Retinal pigment epithelial cell (primary cell): ENCODE results near the gene CTU1.

Experiments
- DNase-seq: peaks from one replicate; pipeline ENCODE4 v3.0.0-alpha.2; 2010; ENCODE audit warnings: low read depth
- H3K4me3 ChIP-seq: 2 replicates; pipeline ENCODE4 v1.5.1; 2011; ENCODE audit warnings: mild to moderate bottlenecking, low read length, control low read depth, moderate library complexity
- TF ChIP-seq, protein P1 (sequence below): conservative IDR thresholded peaks from 2 replicates; pipeline ENCODE4 v1.5.1; 2011; ENCODE audit warnings: low read depth, low read length, control low read depth, inconsistent platforms

Gene CTU1

DNA sequence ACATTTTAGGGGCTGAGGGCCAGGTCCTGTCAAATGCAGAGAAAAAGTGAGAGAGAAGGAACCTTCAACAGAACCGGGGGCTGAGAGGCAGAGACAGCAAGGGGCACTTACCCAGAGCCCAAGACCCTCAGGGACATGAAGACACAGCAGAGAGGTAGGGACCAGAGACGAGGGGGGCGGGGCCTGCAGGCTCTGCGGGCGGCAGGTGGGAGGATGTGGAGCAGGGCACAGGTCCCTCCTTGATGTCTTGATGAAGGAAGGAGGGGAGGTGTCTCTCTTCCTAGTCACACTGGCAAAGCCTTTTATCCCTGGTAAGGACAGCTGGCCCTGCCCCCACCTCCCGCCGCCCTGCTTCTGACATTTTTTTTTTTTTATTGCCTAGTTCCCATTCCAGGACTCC, 25.6 kb downstream of the CTU1 start, which contains the start of gene KLK14:
Gene KLK14 (minus strand): TSS at position 277 of the 400 bp plus-strand sequence. CDS start 273 bp downstream, at position 4.
- TF ChIP-seq, protein P1, sequence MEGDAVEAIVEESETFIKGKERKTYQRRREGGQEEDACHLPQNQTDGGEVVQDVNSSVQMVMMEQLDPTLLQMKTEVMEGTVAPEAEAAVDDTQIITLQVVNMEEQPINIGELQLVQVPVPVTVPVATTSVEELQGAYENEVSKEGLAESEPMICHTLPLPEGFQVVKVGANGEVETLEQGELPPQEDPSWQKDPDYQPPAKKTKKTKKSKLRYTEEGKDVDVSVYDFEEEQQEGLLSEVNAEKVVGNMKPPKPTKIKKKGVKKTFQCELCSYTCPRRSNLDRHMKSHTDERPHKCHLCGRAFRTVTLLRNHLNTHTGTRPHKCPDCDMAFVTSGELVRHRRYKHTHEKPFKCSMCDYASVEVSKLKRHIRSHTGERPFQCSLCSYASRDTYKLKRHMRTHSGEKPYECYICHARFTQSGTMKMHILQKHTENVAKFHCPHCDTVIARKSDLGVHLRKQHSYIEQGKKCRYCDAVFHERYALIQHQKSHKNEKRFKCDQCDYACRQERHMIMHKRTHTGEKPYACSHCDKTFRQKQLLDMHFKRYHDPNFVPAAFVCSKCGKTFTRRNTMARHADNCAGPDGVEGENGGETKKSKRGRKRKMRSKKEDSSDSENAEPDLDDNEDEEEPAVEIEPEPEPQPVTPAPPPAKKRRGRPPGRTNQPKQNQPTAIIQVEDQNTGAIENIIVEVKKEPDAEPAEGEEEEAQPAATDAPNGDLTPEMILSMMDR = no peak
- DNase-seq = no peak
- no peak within 1 kb of the TSS for H3K4me3 ChIP-seq

DNA sequence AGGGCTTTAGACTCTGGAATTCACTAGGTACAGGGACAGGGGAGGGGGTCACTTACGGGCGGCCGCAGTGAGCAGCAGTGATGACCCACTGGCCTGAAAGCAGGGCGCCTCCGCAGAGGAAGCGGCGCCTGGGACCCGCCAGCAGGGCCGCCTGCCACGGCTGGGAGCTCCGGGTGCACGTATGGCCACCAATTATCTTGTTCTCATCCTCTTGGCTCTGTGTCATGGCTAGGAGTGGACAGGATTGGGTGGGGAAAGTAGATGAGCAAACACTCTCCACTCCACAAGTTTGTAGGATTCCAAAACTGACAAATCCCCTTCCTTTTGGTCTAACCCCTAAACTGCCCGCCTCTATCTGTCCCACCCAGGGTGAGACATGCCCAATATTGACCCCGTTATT, 26.7 kb downstream of the CTU1 start:
- DNase-seq = no peak
- TF ChIP-seq, protein P1 = no peak
- no peak overlapping the region for H3K4me3 ChIP-seq

DNA sequence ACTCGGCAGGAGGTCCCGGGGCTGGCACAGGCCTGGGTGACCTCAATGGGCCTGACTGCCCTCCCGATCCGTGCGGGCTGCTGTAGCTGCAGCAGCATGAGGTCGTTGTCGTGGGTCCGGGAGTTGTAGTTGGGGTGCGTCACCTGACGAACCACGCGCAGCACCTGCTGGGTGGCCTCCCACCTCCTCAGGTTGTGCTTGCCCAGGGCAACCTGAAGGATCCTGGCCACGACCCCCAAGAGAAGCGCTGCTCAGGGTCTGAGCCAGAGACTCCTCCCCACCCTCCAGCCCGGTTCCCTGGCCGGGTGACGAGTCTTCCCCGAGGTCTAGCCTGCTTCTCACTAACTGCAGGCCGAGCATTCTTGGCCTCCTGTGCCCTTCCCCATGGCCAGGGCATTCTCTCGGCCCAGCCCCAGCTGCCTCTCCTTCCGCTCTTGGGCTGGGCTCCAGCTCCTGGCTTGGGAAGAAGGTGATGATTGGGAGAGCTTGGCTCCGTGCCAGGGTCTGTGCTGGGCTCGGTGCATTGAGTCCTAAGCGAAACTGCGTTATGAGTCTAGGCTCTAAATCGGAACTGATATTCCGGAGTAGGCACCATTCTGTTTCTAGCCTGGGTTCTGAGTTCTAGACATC, 28.6 kb downstream of the CTU1 start:
- H3K4me3 ChIP-seq = no peak overlapping the region
- TF ChIP-seq, protein P1 = no peak
- no peak for DNase-seq

DNA sequence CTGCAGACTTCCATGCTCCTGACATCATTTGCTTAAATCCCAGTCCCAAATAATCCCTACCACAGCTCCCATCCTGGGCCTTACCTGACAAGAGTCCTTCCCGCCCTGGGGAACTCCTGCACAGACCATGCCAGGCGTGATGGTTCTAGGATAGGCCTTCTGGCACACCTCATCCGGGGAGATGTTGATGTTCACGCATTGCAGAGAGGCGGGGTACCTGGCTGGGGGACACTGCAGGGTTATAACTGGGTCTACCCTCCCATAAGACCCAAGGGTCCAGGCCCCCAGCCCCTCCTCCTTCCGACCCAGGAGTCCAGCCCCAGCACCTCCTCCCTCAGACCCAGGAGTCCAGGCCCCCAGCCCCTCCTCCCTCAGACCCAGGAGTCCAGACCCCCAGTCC, 29.5 kb downstream of the CTU1 start:
- no peak overlapping the region for H3K4me3 ChIP-seq
- TF ChIP-seq, protein P1 = no peak
- DNase-seq = no peak

DNA sequence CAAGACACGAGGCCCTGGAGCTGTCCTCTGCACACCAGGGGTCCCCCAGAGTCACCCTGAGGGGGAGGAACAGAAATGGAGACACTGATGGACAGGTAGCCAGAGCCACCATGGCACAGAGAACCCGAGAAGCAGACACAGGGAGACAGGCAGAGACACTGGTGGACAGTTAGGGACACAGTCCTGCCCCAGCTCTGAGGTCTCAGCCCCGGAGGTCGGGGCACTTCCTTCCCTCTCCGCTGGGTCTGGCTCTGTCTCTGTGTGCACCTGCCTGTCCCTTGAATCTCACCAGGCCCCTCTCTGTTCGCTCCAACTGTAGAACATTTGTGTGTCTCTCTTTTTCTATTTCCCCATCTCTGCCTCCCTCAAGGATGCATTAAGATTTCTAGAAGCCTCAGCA, 30.1 kb downstream of the CTU1 start:
- no peak overlapping the region for H3K4me3 ChIP-seq
- TF ChIP-seq, protein P1 = no peak
- DNase-seq = no peak

DNA sequence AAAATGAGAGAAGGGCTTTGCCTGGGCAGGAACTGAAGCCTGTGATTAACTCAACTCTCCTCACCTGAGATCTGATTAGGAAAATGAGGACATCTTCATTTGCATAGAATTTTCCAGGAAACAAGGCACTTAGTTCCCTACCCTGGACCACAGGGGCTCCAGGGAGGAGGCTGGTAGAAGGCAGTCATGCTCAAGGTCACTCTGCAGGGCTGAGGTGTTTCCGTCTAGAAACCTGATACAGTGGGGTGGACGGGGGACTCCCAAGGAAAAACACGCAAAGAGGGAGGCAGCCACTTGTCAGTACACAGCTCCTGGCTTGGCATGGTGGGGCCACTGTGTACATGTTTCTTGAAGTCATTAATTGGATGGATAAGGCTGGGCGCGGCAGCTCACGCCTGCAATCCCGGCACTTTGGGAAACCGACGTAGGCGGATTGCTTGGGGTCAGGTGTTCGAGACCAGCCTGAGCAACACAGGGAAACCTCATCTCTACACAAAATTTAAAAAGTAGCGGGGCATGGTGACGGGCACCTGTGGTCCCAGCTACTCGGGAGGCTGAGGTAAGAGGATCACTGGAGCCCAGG, 31.5 kb downstream of the CTU1 start:
- DNase-seq = no peak
- H3K4me3 ChIP-seq = no peak overlapping the region
- TF ChIP-seq, protein P1 = no peak

DNA sequence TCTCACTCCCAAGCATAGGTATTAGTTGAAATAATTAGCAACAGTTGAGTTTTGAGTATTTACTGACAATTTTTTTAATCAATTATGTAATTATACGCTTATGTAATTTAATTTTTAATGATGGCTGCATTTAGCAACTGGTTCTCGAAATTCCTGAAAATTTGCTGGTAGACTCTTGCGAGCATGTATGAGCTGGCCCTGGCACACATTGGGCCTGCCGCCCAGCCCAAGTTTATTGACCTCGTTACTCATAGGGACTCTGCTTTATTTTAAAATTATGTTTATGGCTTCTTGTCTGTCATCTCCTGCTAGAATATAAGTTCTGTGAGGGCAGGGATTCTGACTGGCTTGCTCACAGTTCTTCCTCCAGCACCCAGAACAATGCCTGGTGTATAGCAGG, 32.2 kb downstream of the CTU1 start:
- no peak for DNase-seq
- TF ChIP-seq, protein P1 = no peak
- no peak overlapping the region for H3K4me3 ChIP-seq
